SK-N-SH treated with all-trans-retinoic acid at 6 μM for 48 hours (cell line): ENCODE data around the gene PLIN1.

Experiments used
- ATAC-seq: fragments of 200-7000 bp; cut with Tn5 transposase; 3 replicates; pipeline ENCODE4 v1.9.1; 2020; ENCODE audit warnings: mild to moderate bottlenecking, moderate library complexity
- ARNTL ChIP-seq: fragments of 450-650 bp; formaldehyde crosslinking; IDR thresholded peaks from 2 replicates; pipeline ENCODE4 v1.5.0; 2020; ENCODE audit warnings: low read depth, mild to moderate bottlenecking, moderate library complexity, borderline replicate concordance
- BACH2 ChIP-seq: fragments of 250-450 bp; sonication (Bioruptor Pico); IDR thresholded peaks from 2 replicates; pipeline ENCODE4 v1.9.0; 2021; ENCODE audit warnings: mild to moderate bottlenecking, borderline replicate concordance
- CREB5 ChIP-seq: fragments of 250-450 bp; sonication (Bioruptor Pico); IDR thresholded peaks from 2 replicates; pipeline ENCODE4 v1.5.1; 2020; ENCODE audit warnings: low read depth, mild to moderate bottlenecking, moderate library complexity
- CSDC2 ChIP-seq: fragments of 250-450 bp; sonication (Bioruptor Pico); IDR thresholded peaks from 2 replicates; pipeline ENCODE4 v1.5.0; 2020; ENCODE audit warnings: mild to moderate bottlenecking, moderate library complexity
- CSRNP3 ChIP-seq: fragments of 250-450 bp; sonication (Bioruptor Pico); IDR thresholded peaks from 2 replicates; pipeline ENCODE4 v1.5.1; 2021; ENCODE audit warnings: mild to moderate bottlenecking, moderate library complexity
- GLIS3 ChIP-seq: fragments of 250-450 bp; sonication (Bioruptor Pico); IDR thresholded peaks from 2 replicates; pipeline ENCODE4 v1.5.0; 2020; ENCODE audit warnings: mild to moderate bottlenecking, moderate library complexity
- ISL1 ChIP-seq: fragments of 250-450 bp; sonication (Bioruptor Pico); IDR thresholded peaks from 2 replicates; pipeline ENCODE4 v2.1.2; 2022; ENCODE audit warnings: mild to moderate bottlenecking, moderate library complexity
- OSR1 ChIP-seq: fragments of 250-450 bp; sonication (Bioruptor Pico); IDR thresholded peaks from 2 replicates; pipeline ENCODE4 v1.8.0; 2022; ENCODE audit warnings: moderate library complexity, mild to moderate bottlenecking, inconsistent platforms
- PATZ1 ChIP-seq: fragments of 250-450 bp; sonication (Bioruptor Pico); IDR thresholded peaks from 2 replicates; pipeline ENCODE4 v1.8.0; 2020; ENCODE audit warnings: mild to moderate bottlenecking, moderate library complexity, borderline replicate concordance
- POU6F1 ChIP-seq: fragments of 250-450 bp; sonication (Bioruptor Pico); IDR thresholded peaks from 2 replicates; pipeline ENCODE4 v1.8.0; 2021; ENCODE audit warnings: low read depth, mild to moderate bottlenecking, moderate library complexity, borderline replicate concordance
- RARB ChIP-seq: fragments of 250-450 bp; sonication (Bioruptor Pico); IDR thresholded peaks from 2 replicates; pipeline ENCODE4 v1.8.0; 2021; ENCODE audit warnings: mild to moderate bottlenecking, moderate library complexity
- SNAI2 ChIP-seq: fragments of 250-450 bp; sonication (Bioruptor Pico); IDR thresholded peaks from 2 replicates; pipeline ENCODE4 v1.5.0; 2020; ENCODE audit warnings: mild to moderate bottlenecking, moderate library complexity
- TCF4 ChIP-seq: fragments of 250-450 bp; sonication (Bioruptor Pico); IDR thresholded peaks from 2 replicates; pipeline ENCODE4 v1.8.0; 2021; ENCODE audit warnings: mild to moderate bottlenecking, moderate library complexity, borderline replicate concordance
- TOX ChIP-seq: fragments of 250-450 bp; sonication (Bioruptor Pico); IDR thresholded peaks from 2 replicates; pipeline ENCODE4 v1.8.0; 2021; ENCODE audit warnings: mild to moderate bottlenecking, moderate library complexity, borderline replicate concordance
- TSHZ2 ChIP-seq: fragments of 250-450 bp; sonication (Bioruptor Pico); IDR thresholded peaks from 2 replicates; pipeline ENCODE4 v1.5.0; 2020; ENCODE audit warnings: mild to moderate bottlenecking, moderate library complexity
- ZC3H10 ChIP-seq: fragments of 250-450 bp; sonication (Bioruptor Pico); IDR thresholded peaks from 2 replicates; pipeline ENCODE4 v1.5.1; 2021; ENCODE audit warnings: mild to moderate bottlenecking, moderate library complexity
- ZFP3 ChIP-seq: fragments of 250-450 bp; sonication (Bioruptor Pico); IDR thresholded peaks from 2 replicates; pipeline ENCODE4 v1.5.0; 2020; ENCODE audit warnings: mild to moderate bottlenecking, moderate library complexity
- ZNF565 ChIP-seq: fragments of 450-650 bp; formaldehyde crosslinking; conservative IDR thresholded peaks from 2 replicates; pipeline ENCODE4 v1.5.0; 2020; ENCODE audit warnings: low read depth, mild to moderate bottlenecking, moderate library complexity
- ZNF70 ChIP-seq: fragments of 450-650 bp; formaldehyde crosslinking; IDR thresholded peaks from 2 replicates; pipeline ENCODE4 v1.5.0; 2020; ENCODE audit warnings: mild to moderate bottlenecking, moderate library complexity

The PLIN1 gene

GRCh38 chr15:89686522-89686921 lies 7.4 kb upstream of the PLIN1 start (continued):
- TF ChIP-seq TSHZ2 (CRISPR knock-in tag) (no peak), RARB (CRISPR knock-in tag) (no peak), ISL1 (CRISPR knock-in tag) (no peak), ZC3H10 (CRISPR knock-in tag) (no peak), OSR1 (CRISPR knock-in tag) (no peak), SNAI2 (CRISPR knock-in tag) (no peak), CREB5 (CRISPR knock-in tag) (no peak), BACH2 (CRISPR knock-in tag) (no peak)

- no peak for ATAC-seq
- no peak for TF ChIP-seq RARB (CRISPR knock-in tag)
- TF ChIP-seq ARNTL (CRISPR knock-in tag), result no peak
- no peak for TF ChIP-seq TOX (CRISPR knock-in tag)
- TF ChIP-seq CSDC2 (CRISPR knock-in tag), result no peak
- TF ChIP-seq TSHZ2 (CRISPR knock-in tag), result no peak
- TF ChIP-seq GLIS3 (CRISPR knock-in tag), result no peak
- no peak for TF ChIP-seq TCF4
- no peak for TF ChIP-seq POU6F1
- no peak for TF ChIP-seq ZNF70
- no peak for TF ChIP-seq ZC3H10 (CRISPR knock-in tag)
- TF ChIP-seq SNAI2 (CRISPR knock-in tag), result no peak
- no peak for TF ChIP-seq ZNF565 (CRISPR knock-in tag)
- no peak for TF ChIP-seq ZFP3 (CRISPR knock-in tag)
- no peak for TF ChIP-seq ISL1 (CRISPR knock-in tag)
These were observed 6.8 kb upstream of the PLIN1 start for GRCh38 chr15:89685995-89686394.

GRCh38 chr15:89681146-89681545 lies 2.0 kb upstream of the PLIN1 start:
- TF ChIP-seq ZNF565 (CRISPR knock-in tag) (no peak), TCF4 (no peak), CSDC2 (CRISPR knock-in tag) (no peak), PATZ1 (CRISPR knock-in tag) (no peak), BACH2 (CRISPR knock-in tag) (no peak), ZC3H10 (CRISPR knock-in tag) (no peak), CSRNP3 (CRISPR knock-in tag) (no peak), OSR1 (CRISPR knock-in tag) (no peak), TSHZ2 (CRISPR knock-in tag) (no peak), TOX (CRISPR knock-in tag) (no peak), SNAI2 (CRISPR knock-in tag) (no peak)
- no peak for ATAC-seq
